A549 (cell line): ENCODE data around the gene JOSD1.

Source experiments
- BHLHE40 ChIP-seq: IDR thresholded peaks from 2 replicates; pipeline ENCODE4 v1.6.1; 2012; ENCODE audit warnings: low read depth, low read length, inconsistent platforms
- CHD4 ChIP-seq: fragments of 200-600 bp; sonication (generic); IDR thresholded peaks from 2 replicates; pipeline ENCODE4 v1.6.1; 2016; ENCODE audit warnings: antibody characterized with exemption, mild to moderate bottlenecking, borderline replicate concordance
- CTCF ChIP-seq: fragments of >200 bp; sonication (Bioruptor Twin); formaldehyde crosslinking; IDR thresholded peaks from 3 replicates; pipeline ENCODE4 v1.5.1; 2016
- EP300 ChIP-seq, 2 experiments: fragments of >200 bp; sonication (Bioruptor Twin); formaldehyde crosslinking; IDR thresholded peaks; 2 replicates in 1 of 2; 3 replicates in 1 of 2; pipeline ENCODE4 v1.6.1; 2016 to 2017
- KDM1A ChIP-seq: fragments of 200-600 bp; sonication (generic); IDR thresholded peaks from 2 replicates; pipeline ENCODE4 v1.6.1; 2016; ENCODE audit warnings: low read depth, mild to moderate bottlenecking
- NFE2L2 ChIP-seq: fragments of 150-350 bp; conservative IDR thresholded peaks from 2 replicates; pipeline ENCODE4 v1.6.1; 2014; ENCODE audit warnings: low read length
- POLR2A ChIP-seq: IDR thresholded peaks from 2 replicates; pipeline ENCODE4 v1.6.1; 2012; ENCODE audit warnings: mild to moderate bottlenecking, low read length
- RAD21 ChIP-seq, 2 experiments: fragments of >200 bp in 1 of 2; sonication (Bioruptor Twin) in 1 of 2; formaldehyde crosslinking in 1 of 2; IDR thresholded peaks in 1 of 2; conservative IDR thresholded peaks in 1 of 2; 2 replicates in 1 of 2; 3 replicates in 1 of 2; pipeline ENCODE4 v1.6.1; 2012 to 2018; ENCODE audit warnings: inconsistent platforms in 1 of 2
- RCOR1 ChIP-seq: fragments of 150-350 bp; IDR thresholded peaks from 2 replicates; pipeline ENCODE4 v1.6.1; 2014; ENCODE audit warnings: antibody characterized with exemption, low read length, low read depth
- RNF2 ChIP-seq: fragments of 200-600 bp; sonication (generic); IDR thresholded peaks from 2 replicates; pipeline ENCODE4 v1.6.1; 2016; ENCODE audit warnings: low read depth, mild to moderate bottlenecking, antibody characterized with exemption, moderate library complexity, borderline replicate concordance
- TF ChIP-seq, protein P1 (sequence below): fragments of 200-600 bp; sonication (generic); IDR thresholded peaks from 2 replicates; pipeline ENCODE4 v1.6.1; 2016; ENCODE audit warnings: antibody characterized with exemption, mild to moderate bottlenecking, moderate library complexity

- TF ChIP-seq KDM1A (no peak), RCOR1 (no peak), EP300 (IDR thresholded peaks at IDR 0.05) (no peak), POLR2A (no peak), CTCF (no peak), BHLHE40 (no peak), NFE2L2 (no peak), CHD4 (no peak), RNF2 (no peak), RAD21 (conservative IDR thresholded peaks at IDR 0.05 in 1 of 2, IDR thresholded peaks at IDR 0.05 in 1 of 2) (no peak)
- TF ChIP-seq, protein P1, sequence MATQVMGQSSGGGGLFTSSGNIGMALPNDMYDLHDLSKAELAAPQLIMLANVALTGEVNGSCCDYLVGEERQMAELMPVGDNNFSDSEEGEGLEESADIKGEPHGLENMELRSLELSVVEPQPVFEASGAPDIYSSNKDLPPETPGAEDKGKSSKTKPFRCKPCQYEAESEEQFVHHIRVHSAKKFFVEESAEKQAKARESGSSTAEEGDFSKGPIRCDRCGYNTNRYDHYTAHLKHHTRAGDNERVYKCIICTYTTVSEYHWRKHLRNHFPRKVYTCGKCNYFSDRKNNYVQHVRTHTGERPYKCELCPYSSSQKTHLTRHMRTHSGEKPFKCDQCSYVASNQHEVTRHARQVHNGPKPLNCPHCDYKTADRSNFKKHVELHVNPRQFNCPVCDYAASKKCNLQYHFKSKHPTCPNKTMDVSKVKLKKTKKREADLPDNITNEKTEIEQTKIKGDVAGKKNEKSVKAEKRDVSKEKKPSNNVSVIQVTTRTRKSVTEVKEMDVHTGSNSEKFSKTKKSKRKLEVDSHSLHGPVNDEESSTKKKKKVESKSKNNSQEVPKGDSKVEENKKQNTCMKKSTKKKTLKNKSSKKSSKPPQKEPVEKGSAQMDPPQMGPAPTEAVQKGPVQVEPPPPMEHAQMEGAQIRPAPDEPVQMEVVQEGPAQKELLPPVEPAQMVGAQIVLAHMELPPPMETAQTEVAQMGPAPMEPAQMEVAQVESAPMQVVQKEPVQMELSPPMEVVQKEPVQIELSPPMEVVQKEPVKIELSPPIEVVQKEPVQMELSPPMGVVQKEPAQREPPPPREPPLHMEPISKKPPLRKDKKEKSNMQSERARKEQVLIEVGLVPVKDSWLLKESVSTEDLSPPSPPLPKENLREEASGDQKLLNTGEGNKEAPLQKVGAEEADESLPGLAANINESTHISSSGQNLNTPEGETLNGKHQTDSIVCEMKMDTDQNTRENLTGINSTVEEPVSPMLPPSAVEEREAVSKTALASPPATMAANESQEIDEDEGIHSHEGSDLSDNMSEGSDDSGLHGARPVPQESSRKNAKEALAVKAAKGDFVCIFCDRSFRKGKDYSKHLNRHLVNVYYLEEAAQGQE, result no peak
Measured at GRCh38 chr22:38731703-38732161, 31.0 kb upstream of the JOSD1 start.
